ENCODE data around the gene SBK1. TPM values are rescaled to one million over a fixed set of nuclear protein-coding genes. Genes with fewer than 3 reads are reported as not detected.
A peak's percentile ranks its signal among the peaks of the same experiment; 100 is the strongest.

Gene SBK1
- polyA plus RNA-seq, 3 donors from 2014 or later: 5.1 to 14.2 (median 5.1) TPM

- H3K4me1 Mint-ChIP-seq: peaks cover 49 to 50% of the 10 kb centered on the region in 2 donors
- H3K36me3 Mint-ChIP-seq: no peaks in the 10 kb centered on the region
- H3K27ac Mint-ChIP-seq: peak overlapping the region; percentile 4 to 87 (median 76)
- DNase-seq: no peak
- H3K9me3 Mint-ChIP-seq: no peaks in the 10 kb centered on the region
- peak overlapping the region; percentile 65 to 79 (median 79) for H3K4me3 Mint-ChIP-seq
- peaks cover 4 to 8% (median 5%) of the 10 kb centered on the region in 3 donors for H3K27me3 Mint-ChIP-seq (ENCODE audit: low read depth in 3 of 3)
Observed at GRCh38 chr16:28289048-28289447, 3.3 kb upstream of the SBK1 start.

GRCh38 chr16:28289939-28290858 is 2.1 kb upstream of the SBK1 start:
- Mint-ChIP-seq H3K4me1 (peaks cover 61% of the 10 kb centered on the region in 2 donors), H3K27ac (peak overlapping the region in 4 of 6 donors; percentile 30 to 84 (median 58))

GRCh38 chr16:28290859-28291254 is 1.5 kb upstream of the SBK1 start:
- Mint-ChIP-seq H3K27ac (peak overlapping the region in 2 of 6 donors; percentile 40 to 44), H3K9me3 (no peaks in the 10 kb centered on the region), H3K4me1 (peaks cover 67% of the 10 kb centered on the region in 2 donors), H3K36me3 (peaks cover 5% of the 10 kb centered on the region in 3 donors), H3K27me3 (ENCODE audit: low read depth in 3 of 3) (peaks cover 4 to 8% (median 4%) of the 10 kb centered on the region in 3 donors), H3K4me3 (peak overlapping the region; percentile 20 to 64 (median 49))
- no peak for DNase-seq

More at GRCh38 chr16:28289939-28290858, 2.1 kb upstream of the SBK1 start:
- peaks cover under 1 to 3% (median 1%) of the 10 kb centered on the region in 3 donors for H3K36me3 Mint-ChIP-seq
- H3K4me3 Mint-ChIP-seq: peak overlapping the region; percentile 14 to 60 (median 39)
- no peak for DNase-seq
- peaks cover 4 to 8% (median 4%) of the 10 kb centered on the region in 3 donors for H3K27me3 Mint-ChIP-seq (ENCODE audit: low read depth in 3 of 3)
- H3K9me3 Mint-ChIP-seq: no peaks in the 10 kb centered on the region

- Mint-ChIP-seq H3K27ac (peak overlapping the region; percentile 79 to 95 (median 92)), H3K9me3 (no peaks in the 10 kb centered on the region), H3K36me3 (peaks cover 5 to 7% (median 5%) of the 10 kb centered on the region in 3 donors), H3K4me3 (peak overlapping the region; percentile 94 to 97 (median 95)), H3K4me1 (peaks cover 78 to 81% of the 10 kb centered on the region in 2 donors), H3K27me3 (ENCODE audit: low read depth in 3 of 3) (peaks cover 4 to 8% (median 8%) of the 10 kb centered on the region in 3 donors)
- DNase-seq: no peak
Observed at GRCh38 chr16:28292731-28293600, 641 bp downstream of the SBK1 start.

GRCh38 chr16:28293601-28293960 is 1.3 kb downstream of the SBK1 start:
- Mint-ChIP-seq H3K4me3 (peak overlapping the region; percentile 85 to 95 (median 89)), H3K36me3 (peaks cover 5 to 7% (median 5%) of the 10 kb centered on the region in 3 donors), H3K27me3 (ENCODE audit: low read depth in 3 of 3) (peaks cover 4 to 8% (median 8%) of the 10 kb centered on the region in 3 donors), H3K4me1 (peaks cover 78 to 81% of the 10 kb centered on the region in 2 donors), H3K27ac (peak overlapping the region; percentile 51 to 92 (median 80)), H3K9me3 (no peaks in the 10 kb centered on the region)
- DNase-seq: no peak

GRCh38 chr16:28294201-28294600 is 1.9 kb downstream of the SBK1 start:
- peaks cover 78 to 81% of the 10 kb centered on the region in 2 donors for H3K4me1 Mint-ChIP-seq
- no peak for DNase-seq

GRCh38 chr16:28295276-28295675 is 3.0 kb downstream of the SBK1 start:
- Mint-ChIP-seq H3K9me3 (peaks cover 0 to 2% (median 0%) of the 10 kb centered on the region in 6 donors), H3K27ac (peak overlapping the region; percentile 77 to 92 (median 85)), H3K4me1 (peaks cover 80% of the 10 kb centered on the region in 2 donors), H3K27me3 (ENCODE audit: low read depth in 3 of 3) (peaks cover 4 to 9% (median 6%) of the 10 kb centered on the region in 3 donors), H3K4me3 (peak overlapping the region; percentile 85 to 95 (median 89)), H3K36me3 (peaks cover 5 to 10% (median 7%) of the 10 kb centered on the region in 3 donors)
- no peak for DNase-seq

More at GRCh38 chr16:28294201-28294600, 1.9 kb downstream of the SBK1 start:
- peaks cover 4 to 8% (median 8%) of the 10 kb centered on the region in 3 donors for H3K27me3 Mint-ChIP-seq (ENCODE audit: low read depth in 3 of 3)
- no peaks in the 10 kb centered on the region for H3K9me3 Mint-ChIP-seq
- peak overlapping the region; percentile 51 to 92 (median 80) for H3K27ac Mint-ChIP-seq
- peaks cover 5 to 7% (median 5%) of the 10 kb centered on the region in 3 donors for H3K36me3 Mint-ChIP-seq
- H3K4me3 Mint-ChIP-seq: peak overlapping the region; percentile 85 to 95 (median 89)

GRCh38 chr16:28297308-28297707 is 5.0 kb downstream of the SBK1 start:
- H3K27me3 Mint-ChIP-seq (ENCODE audit: low read depth in 3 of 3): peaks cover 2 to 9% (median 3%) of the 10 kb centered on the region in 3 donors
- H3K27ac Mint-ChIP-seq: peak overlapping the region; percentile 92 to 96 (median 94)
- peaks cover 5 to 14% (median 7%) of the 10 kb centered on the region in 3 donors for H3K36me3 Mint-ChIP-seq
- no peak for DNase-seq
- peaks cover 81% of the 10 kb centered on the region in 2 donors for H3K4me1 Mint-ChIP-seq
- H3K4me3 Mint-ChIP-seq: peak overlapping the region; percentile 75 to 86 (median 81)
- peaks cover 0 to 2% (median 0%) of the 10 kb centered on the region in 6 donors for H3K9me3 Mint-ChIP-seq

- H3K4me3 Mint-ChIP-seq: peak overlapping the region; percentile 75 to 86 (median 81)
- H3K4me1 Mint-ChIP-seq: peaks cover 87% of the 10 kb centered on the region in 2 donors
Observed at GRCh38 chr16:28297784-28298510, 5.6 kb downstream of the SBK1 start.

GRCh38 chr16:28298511-28298878 is 6.2 kb downstream of the SBK1 start:
- peaks cover 5 to 14% (median 7%) of the 10 kb centered on the region in 3 donors for H3K36me3 Mint-ChIP-seq
- peaks cover 89 to 91% of the 10 kb centered on the region in 2 donors for H3K4me1 Mint-ChIP-seq
- H3K4me3 Mint-ChIP-seq: peak overlapping the region in 4 of 5 donors; percentile 75 to 86 (median 83)

More at GRCh38 chr16:28297784-28298510, 5.6 kb downstream of the SBK1 start:
- Mint-ChIP-seq H3K36me3 (peaks cover 5 to 14% (median 7%) of the 10 kb centered on the region in 3 donors), H3K27me3 (ENCODE audit: low read depth in 3 of 3) (peaks cover 0 to 8% (median under 1%) of the 10 kb centered on the region in 3 donors), H3K27ac (peak overlapping the region; percentile 92 to 96 (median 94)), H3K9me3 (peaks cover 0 to 2% (median 0%) of the 10 kb centered on the region in 6 donors)
- DNase-seq: no peak

GRCh38 chr16:28300327-28300726 is 8.0 kb downstream of the SBK1 start:
- Mint-ChIP-seq H3K9me3 (peaks cover 0 to 2% (median 0%) of the 10 kb centered on the region in 6 donors), H3K4me1 (peaks cover 82 to 86% of the 10 kb centered on the region in 2 donors), H3K36me3 (peaks cover 7 to 18% (median 9%) of the 10 kb centered on the region in 3 donors), H3K27ac (peak overlapping the region; percentile 52 to 84 (median 72)), H3K27me3 (ENCODE audit: low read depth in 3 of 3) (peaks cover 0 to 8% (median 0%) of the 10 kb centered on the region in 3 donors), H3K4me3 (peak overlapping the region in 1 of 5 donors; percentile 14)
- no peak for DNase-seq

More at GRCh38 chr16:28298511-28298878, 6.2 kb downstream of the SBK1 start:
- peaks cover 0 to 8% (median 0%) of the 10 kb centered on the region in 3 donors for H3K27me3 Mint-ChIP-seq (ENCODE audit: low read depth in 3 of 3)
- DNase-seq: no peak
- H3K27ac Mint-ChIP-seq: peak overlapping the region in 5 of 6 donors; percentile 82 to 94 (median 92)
- H3K9me3 Mint-ChIP-seq: peaks cover 0 to 2% (median 0%) of the 10 kb centered on the region in 6 donors

- H3K9me3 Mint-ChIP-seq: peaks cover 0 to 4% (median 0%) of the 10 kb centered on the region in 6 donors
- peaks cover 4 to 21% (median 10%) of the 10 kb centered on the region in 3 donors for H3K36me3 Mint-ChIP-seq
- H3K27me3 Mint-ChIP-seq (ENCODE audit: low read depth in 3 of 3): peaks cover 0 to 8% (median 0%) of the 10 kb centered on the region in 3 donors
- H3K27ac Mint-ChIP-seq: peak overlapping the region; percentile 34 to 77 (median 67)
- no peak for DNase-seq
- H3K4me1 Mint-ChIP-seq: peaks cover 80 to 88% of the 10 kb centered on the region in 2 donors
- no peak overlapping the region for H3K4me3 Mint-ChIP-seq
Observed at GRCh38 chr16:28301154-28301553, 8.8 kb downstream of the SBK1 start.

All from immature natural killer cell (primary cell).